IMR-90 (cell line): Measurements from ENCODE around the gene ACP6.

Source experiments
- BHLHE40 ChIP-seq: fragments of 150-350 bp; IDR thresholded peaks from 2 replicates; pipeline ENCODE4 v1.6.1; 2016; ENCODE audit warnings: mild to moderate bottlenecking, low read depth, low read length
- CEBPB ChIP-seq: IDR thresholded peaks from 2 replicates; pipeline ENCODE4 v1.6.1; 2012; ENCODE audit warnings: low read depth, low read length, improper control_type of control experiment
- MAZ ChIP-seq: IDR thresholded peaks from 2 replicates; pipeline ENCODE4 v1.6.1; 2012; ENCODE audit warnings: low read depth, mild to moderate bottlenecking, low read length, improper control_type of control experiment, moderate library complexity, borderline replicate concordance
- MXI1 ChIP-seq: IDR thresholded peaks from 2 replicates; pipeline ENCODE4 v1.6.1; 2012; ENCODE audit warnings: low read depth, mild to moderate bottlenecking, low read length, moderate library complexity, borderline replicate concordance
- NFE2L2 ChIP-seq: fragments of 150-350 bp; IDR thresholded peaks from 2 replicates; pipeline ENCODE4 v1.6.1; 2016; ENCODE audit warnings: low read depth, mild to moderate bottlenecking, low read length
- POLR2A ChIP-seq: IDR thresholded peaks from 2 replicates; pipeline ENCODE4 v1.6.1; 2012; ENCODE audit warnings: mild to moderate bottlenecking, low read depth, low read length
- RAD21 ChIP-seq: IDR thresholded peaks from 2 replicates; pipeline ENCODE4 v1.6.1; 2012; ENCODE audit warnings: low read length, improper control_type of control experiment
- RCOR1 ChIP-seq: IDR thresholded peaks from 2 replicates; pipeline ENCODE4 v1.6.1; 2012; ENCODE audit warnings: mild to moderate bottlenecking, low read length, improper control_type of control experiment; ENCODE audit not compliant: insufficient replicate concordance
- SMC3 ChIP-seq: fragments of 150-350 bp; IDR thresholded peaks from 2 replicates; pipeline ENCODE4 v1.6.1; 2016; ENCODE audit warnings: low read depth, mild to moderate bottlenecking, antibody characterized with exemption, low read length, moderate library complexity
- TF ChIP-seq, protein P1 (sequence below): conservative IDR thresholded peaks from 2 replicates; pipeline ENCODE4 v1.5.1; 2012; ENCODE audit warnings: mild to moderate bottlenecking, low read depth, low read length, improper control_type of control experiment
- TF ChIP-seq, protein P2 (sequence below): fragments of 150-350 bp; IDR thresholded peaks from 2 replicates; pipeline ENCODE4 v1.6.1; 2016; ENCODE audit warnings: low read depth, mild to moderate bottlenecking, low read length, moderate library complexity, borderline replicate concordance

DNA sequence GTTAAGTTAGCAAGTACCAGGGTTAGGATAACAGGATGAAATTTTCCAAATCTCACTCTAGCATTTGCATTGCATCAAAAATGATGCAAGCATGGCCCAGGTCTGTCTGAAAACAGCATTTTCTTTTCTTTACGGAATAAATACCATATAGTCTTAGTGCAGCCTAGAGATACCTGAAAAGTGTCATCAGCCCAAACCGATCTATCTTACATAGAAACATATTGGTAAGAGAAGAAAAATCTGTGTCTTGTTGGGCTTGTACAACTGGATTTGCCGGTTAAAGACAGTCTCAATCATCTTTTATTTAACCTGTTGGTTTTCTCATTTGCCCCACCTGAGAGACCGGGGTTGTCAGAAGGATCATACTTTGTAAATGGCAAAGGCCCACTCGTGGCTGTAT lies 15.8 kb downstream of the ACP6 start:
- TF ChIP-seq MAZ (no peak), POLR2A (no peak), RAD21 (no peak), NFE2L2 (no peak), MXI1 (no peak), CEBPB (no peak), BHLHE40 (no peak), RCOR1 (no peak), SMC3 (no peak)
- TF ChIP-seq, protein P1, sequence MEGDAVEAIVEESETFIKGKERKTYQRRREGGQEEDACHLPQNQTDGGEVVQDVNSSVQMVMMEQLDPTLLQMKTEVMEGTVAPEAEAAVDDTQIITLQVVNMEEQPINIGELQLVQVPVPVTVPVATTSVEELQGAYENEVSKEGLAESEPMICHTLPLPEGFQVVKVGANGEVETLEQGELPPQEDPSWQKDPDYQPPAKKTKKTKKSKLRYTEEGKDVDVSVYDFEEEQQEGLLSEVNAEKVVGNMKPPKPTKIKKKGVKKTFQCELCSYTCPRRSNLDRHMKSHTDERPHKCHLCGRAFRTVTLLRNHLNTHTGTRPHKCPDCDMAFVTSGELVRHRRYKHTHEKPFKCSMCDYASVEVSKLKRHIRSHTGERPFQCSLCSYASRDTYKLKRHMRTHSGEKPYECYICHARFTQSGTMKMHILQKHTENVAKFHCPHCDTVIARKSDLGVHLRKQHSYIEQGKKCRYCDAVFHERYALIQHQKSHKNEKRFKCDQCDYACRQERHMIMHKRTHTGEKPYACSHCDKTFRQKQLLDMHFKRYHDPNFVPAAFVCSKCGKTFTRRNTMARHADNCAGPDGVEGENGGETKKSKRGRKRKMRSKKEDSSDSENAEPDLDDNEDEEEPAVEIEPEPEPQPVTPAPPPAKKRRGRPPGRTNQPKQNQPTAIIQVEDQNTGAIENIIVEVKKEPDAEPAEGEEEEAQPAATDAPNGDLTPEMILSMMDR: no peak
- TF ChIP-seq, protein P2, sequence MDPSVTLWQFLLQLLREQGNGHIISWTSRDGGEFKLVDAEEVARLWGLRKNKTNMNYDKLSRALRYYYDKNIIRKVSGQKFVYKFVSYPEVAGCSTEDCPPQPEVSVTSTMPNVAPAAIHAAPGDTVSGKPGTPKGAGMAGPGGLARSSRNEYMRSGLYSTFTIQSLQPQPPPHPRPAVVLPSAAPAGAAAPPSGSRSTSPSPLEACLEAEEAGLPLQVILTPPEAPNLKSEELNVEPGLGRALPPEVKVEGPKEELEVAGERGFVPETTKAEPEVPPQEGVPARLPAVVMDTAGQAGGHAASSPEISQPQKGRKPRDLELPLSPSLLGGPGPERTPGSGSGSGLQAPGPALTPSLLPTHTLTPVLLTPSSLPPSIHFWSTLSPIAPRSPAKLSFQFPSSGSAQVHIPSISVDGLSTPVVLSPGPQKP: no peak
